Anterior cingulate cortex (tissue), 58 donors: ENCODE results near the gene STOX2.

Experiments used
- DNase-seq, 58 donors: peaks; one replicate each; lab custom pipeline; 2025; lab: John Stamatoyannopoulos, UW

The STOX2 gene

GRCh38 chr4:183977707-183978106 lies 72.6 kb downstream of the STOX2 start:
- DNase-seq, result no peak

GRCh38 chr4:183984566-183984965 lies 79.5 kb downstream of the STOX2 start:
- peak in 20 of 58 donors; percentile 8 to 50 (median 19) for DNase-seq

- DNase-seq, result no peak
Observed at GRCh38 chr4:183985786-183986185, 80.7 kb downstream of the STOX2 start.

- DNase-seq, result peak in 2 of 58 donors; percentile 11 to 38
Observed at GRCh38 chr4:183986291-183986970, 81.3 kb downstream of the STOX2 start.

GRCh38 chr4:183986971-183987946 lies 82.2 kb downstream of the STOX2 start:
- peak in 53 of 58 donors; percentile 17 to 81 (median 57) for DNase-seq

- DNase-seq, result peak in 50 of 58 donors; percentile 11 to 89 (median 60)
Observed at GRCh38 chr4:183987987-183988392, 82.9 kb downstream of the STOX2 start.

GRCh38 chr4:183988874-183989273 lies 83.8 kb downstream of the STOX2 start:
- no peak for DNase-seq

- DNase-seq, result no peak
Observed at GRCh38 chr4:183989461-183989860, 84.4 kb downstream of the STOX2 start.

GRCh38 chr4:183989931-183990330 lies 84.8 kb downstream of the STOX2 start:
- no peak for DNase-seq

- DNase-seq, result no peak
Observed at GRCh38 chr4:183993676-183994075, 88.6 kb downstream of the STOX2 start.

- DNase-seq, result no peak
Observed at GRCh38 chr4:183995570-183995969, 90.5 kb downstream of the STOX2 start.

- DNase-seq, result no peak
Observed at GRCh38 chr4:183996868-183997267, 91.8 kb downstream of the STOX2 start.

- DNase-seq, result no peak
Observed at GRCh38 chr4:183999435-183999834, 94.3 kb downstream of the STOX2 start.

GRCh38 chr4:184000457-184001396 lies 95.6 kb downstream of the STOX2 start:
- peak in 2 of 58 donors; percentile 3 to 23 for DNase-seq

GRCh38 chr4:184003433-184003832 lies 98.3 kb downstream of the STOX2 start:
- no peak for DNase-seq

- no peak for DNase-seq
Observed at GRCh38 chr4:184007891-184008290, 102.8 kb downstream of the STOX2 start.

- DNase-seq, result no peak
Observed at GRCh38 chr4:184010696-184011095, 105.6 kb downstream of the STOX2 start.

GRCh38 chr4:184011826-184012380 lies 106.8 kb downstream of the STOX2 start:
- DNase-seq, result no peak

GRCh38 chr4:184012937-184013336 lies 107.8 kb downstream of the STOX2 start:
- DNase-seq, result no peak

GRCh38 chr4:184014301-184014700 lies 109.2 kb downstream of the STOX2 start:
- DNase-seq, result no peak
